Astrocyte (in vitro differentiated cells and primary cell): ENCODE measurements around the gene TRIP12. TPM values are rescaled to one million over a fixed set of nuclear protein-coding genes. Genes with fewer than 3 reads are reported as not detected.
A peak's percentile ranks its signal among the peaks of the same experiment; 100 is the strongest.

Experiments
- DNase-seq: peaks from one replicate; pipeline ENCODE4 v3.0.0-alpha.2; 2010; ENCODE audit warnings: low read depth
- FAIRE-seq: peaks from 2 replicates; lab custom pipeline; 2011; peaks lifted over from hg19 to GRCh38; lab: Jason Lieb, UNC
- H2AFZ ChIP-seq: 2 replicates; pipeline ENCODE4 v1.6.0; 2012; ENCODE audit warnings: low read depth, low read length, inconsistent platforms
- H3K27ac ChIP-seq: 2 replicates; pipeline ENCODE4 v1.5.1; 2011; ENCODE audit warnings: low read depth, low read length, inconsistent platforms
- H3K27me3 ChIP-seq: 2 replicates; pipeline ENCODE4 v1.6.0; 2011; ENCODE audit warnings: low read length, inconsistent platforms; ENCODE audit not compliant: insufficient read depth
- H3K36me3 ChIP-seq: 2 replicates; pipeline ENCODE4 v1.5.1; 2011; ENCODE audit warnings: low read length, inconsistent platforms; ENCODE audit not compliant: insufficient read depth
- H3K4me1 ChIP-seq: 2 replicates; pipeline ENCODE4 v1.5.1; 2011; ENCODE audit warnings: low read length, inconsistent platforms; ENCODE audit not compliant: insufficient read depth
- H3K4me2 ChIP-seq: 2 replicates; pipeline ENCODE4 v1.6.0; 2012; ENCODE audit warnings: low read length, inconsistent platforms
- H3K4me3 ChIP-seq: 2 replicates; pipeline ENCODE4 v1.5.1; 2011; ENCODE audit warnings: low read depth, mild to moderate bottlenecking, low read length, inconsistent platforms; ENCODE audit not compliant: insufficient read depth
- H3K79me2 ChIP-seq: 2 replicates; pipeline ENCODE4 v1.6.0; 2012; ENCODE audit warnings: mild to moderate bottlenecking, low read length, inconsistent platforms; ENCODE audit not compliant: insufficient read depth
- H3K9ac ChIP-seq: 2 replicates; pipeline ENCODE4 v1.6.0; 2012; ENCODE audit warnings: mild to moderate bottlenecking, low read length, inconsistent platforms
- H3K9me3 ChIP-seq: 2 replicates; pipeline ENCODE4 v1.5.1; 2012; ENCODE audit warnings: low read depth, mild to moderate bottlenecking, low read length, inconsistent platforms; ENCODE audit not compliant: insufficient read depth
- H4K20me1 ChIP-seq: 2 replicates; pipeline ENCODE4 v1.6.0; 2012; ENCODE audit warnings: low read length, inconsistent platforms; ENCODE audit not compliant: insufficient read depth
- H3K27ac Mint-ChIP-seq: one replicate; pipeline ENCODE4 v1.8.0; 2021; ENCODE audit warnings: mild to moderate bottlenecking, mixed read lengths; ENCODE audit not compliant: unreplicated experiment
- H3K27me3 Mint-ChIP-seq: one replicate; pipeline ENCODE4 v1.8.0; 2021; ENCODE audit warnings: low read depth, mixed read lengths; ENCODE audit not compliant: unreplicated experiment
- H3K36me3 Mint-ChIP-seq: one replicate; pipeline ENCODE4 v1.8.0; 2021; ENCODE audit warnings: low read depth, mixed read lengths; ENCODE audit not compliant: unreplicated experiment
- H3K4me1 Mint-ChIP-seq: one replicate; pipeline ENCODE4 v1.8.0; 2021; ENCODE audit warnings: low read depth, mixed read lengths; ENCODE audit not compliant: unreplicated experiment
- H3K4me3 Mint-ChIP-seq: one replicate; pipeline ENCODE4 v1.8.0; 2021; ENCODE audit warnings: mild to moderate bottlenecking, moderate library complexity, mixed read lengths; ENCODE audit not compliant: unreplicated experiment
- H3K9me3 Mint-ChIP-seq: one replicate; pipeline ENCODE4 v1.8.0; 2021; ENCODE audit warnings: mild to moderate bottlenecking, mixed read lengths; ENCODE audit not compliant: unreplicated experiment
- CTCF ChIP-seq: IDR thresholded peaks from 2 replicates; pipeline ENCODE4 v1.5.1; 2011; ENCODE audit warnings: low read depth, mild to moderate bottlenecking, inconsistent platforms, low read length, moderate library complexity; ENCODE audit not compliant: insufficient read depth
- EZH2 ChIP-seq: IDR thresholded peaks from 2 replicates; pipeline ENCODE4 v1.6.1; 2012; ENCODE audit warnings: mild to moderate bottlenecking, low read length, inconsistent platforms; ENCODE audit not compliant: insufficient read depth
- total RNA-seq: library from RNA; stranded (reverse); gene quantifications from 2 replicates; pipeline ENCODE4 v1.2.1, GENCODE V29; 2021

Gene TRIP12
- total RNA-seq, 1 donor from 2014 or later: 379 TPM

- Histone ChIP-seq H3K27me3 (no peaks in the 10 kb centered on the region), H3K9ac (peak overlapping the region; percentile 47), H2AFZ (no peak overlapping the region), H4K20me1 (peaks cover 24% of the 10 kb centered on the region), H3K79me2 (peaks cover 15% of the 10 kb centered on the region), H3K9me3 (no peaks in the 10 kb centered on the region), H3K4me2 (peak overlapping the region; percentile 57), H3K27ac (no peak overlapping the region), H3K36me3 (peaks cover 38% of the 10 kb centered on the region), H3K4me1 (peaks cover 25% of the 10 kb centered on the region), H3K4me3 (no peak overlapping the region)
- peaks cover 15% of the 10 kb centered on the region for H3K36me3 Mint-ChIP-seq
- DNase-seq (peak; percentile 47), FAIRE-seq (peak; percentile 47)
- TF ChIP-seq EZH2 (no peak), CTCF (peak; percentile 98)
- H3K27me3 Mint-ChIP-seq: no peaks in the 10 kb centered on the region
- H3K4me1 Mint-ChIP-seq: peaks cover 25% of the 10 kb centered on the region
- H3K4me3 Mint-ChIP-seq: no peak overlapping the region
- peak overlapping the region; percentile 47 for H3K27ac Mint-ChIP-seq
- no peaks in the 10 kb centered on the region for H3K9me3 Mint-ChIP-seq
Measured at GRCh38 chr2:229780856-229781773, 140.7 kb downstream of the TRIP12 start.

- H3K27ac Mint-ChIP-seq: no peak overlapping the region
- no peak for DNase-seq
- H3K36me3 ChIP-seq: peaks cover 32% of the 10 kb centered on the region
Measured at GRCh38 chr2:229779650-229780049, 142.2 kb downstream of the TRIP12 start.

More at GRCh38 chr2:229779650-229780049, 142.2 kb downstream of the TRIP12 start:
- Mint-ChIP-seq H3K36me3 (peaks cover 12% of the 10 kb centered on the region), H3K27me3 (no peaks in the 10 kb centered on the region), H3K4me1 (peaks cover 31% of the 10 kb centered on the region), H3K4me3 (no peak overlapping the region), H3K9me3 (no peaks in the 10 kb centered on the region)
- no peak overlapping the region for H3K4me2 ChIP-seq
- H3K4me1 ChIP-seq: peaks cover 29% of the 10 kb centered on the region
- no peaks in the 10 kb centered on the region for H3K27me3 ChIP-seq
- H4K20me1 ChIP-seq: peaks cover 24% of the 10 kb centered on the region
- H2AFZ ChIP-seq: no peak overlapping the region
- no peak overlapping the region for H3K9ac ChIP-seq
- H3K27ac ChIP-seq: no peak overlapping the region
- no peaks in the 10 kb centered on the region for H3K9me3 ChIP-seq
- FAIRE-seq: no peak
- H3K4me3 ChIP-seq: no peak overlapping the region
- peaks cover 15% of the 10 kb centered on the region for H3K79me2 ChIP-seq
- TF ChIP-seq EZH2 (no peak), CTCF (no peak)
